ENCODE measurements around the gene TRAK2.
"Not testable (repeated sequence)": the region's sequence is repeated elsewhere in the genome, so short reads cannot be mapped to it uniquely, and the experiment has no call there.

Gene TRAK2

DNA sequence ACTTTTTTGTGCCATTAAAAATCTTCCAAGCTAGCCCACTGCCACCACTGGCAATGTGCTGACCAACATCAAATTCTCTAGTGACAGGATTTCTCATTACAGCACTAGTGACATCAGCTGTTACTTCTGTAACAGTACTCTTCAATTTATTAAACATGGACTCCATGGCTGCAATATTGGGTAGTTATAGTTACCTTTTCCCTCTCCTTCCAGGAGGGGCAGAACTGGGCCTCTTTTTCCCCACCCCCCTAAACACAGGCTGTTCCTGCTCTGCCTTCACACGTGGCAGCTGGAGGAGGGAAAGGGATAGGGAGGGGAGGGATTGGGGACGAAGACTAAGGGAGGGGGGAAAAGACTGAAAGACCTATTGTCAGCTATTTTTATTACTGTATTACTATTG lies 38.1 kb downstream of the TRAK2 start:
- DNase-seq: no peak

GRCh38 chr2:201411421-201411820 lies 39.8 kb downstream of the TRAK2 start:
- no peak for DNase-seq

DNA sequence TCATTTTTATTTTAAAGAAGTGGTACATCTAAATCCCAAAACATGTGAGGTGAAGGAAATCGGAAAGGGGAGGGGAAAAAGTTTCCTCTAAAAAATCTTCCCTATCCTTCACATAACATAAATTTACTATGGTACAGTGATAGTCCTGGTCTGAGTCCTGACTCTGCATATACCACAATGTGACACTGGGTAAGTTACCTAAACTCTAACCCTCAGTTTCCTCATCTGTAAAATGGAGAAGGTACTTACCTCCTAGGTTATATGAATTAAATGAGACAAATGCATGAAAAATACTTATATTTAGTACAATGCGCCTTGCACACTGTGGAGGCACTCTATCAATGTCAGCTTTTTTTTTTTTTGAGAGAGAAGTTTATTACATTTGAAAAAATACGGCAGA lies 42.3 kb downstream of the TRAK2 start:
- no peak for DNase-seq

- DNase-seq: no peak
Measured at GRCh38 chr2:201407265-201407664, 44.0 kb downstream of the TRAK2 start.

DNA sequence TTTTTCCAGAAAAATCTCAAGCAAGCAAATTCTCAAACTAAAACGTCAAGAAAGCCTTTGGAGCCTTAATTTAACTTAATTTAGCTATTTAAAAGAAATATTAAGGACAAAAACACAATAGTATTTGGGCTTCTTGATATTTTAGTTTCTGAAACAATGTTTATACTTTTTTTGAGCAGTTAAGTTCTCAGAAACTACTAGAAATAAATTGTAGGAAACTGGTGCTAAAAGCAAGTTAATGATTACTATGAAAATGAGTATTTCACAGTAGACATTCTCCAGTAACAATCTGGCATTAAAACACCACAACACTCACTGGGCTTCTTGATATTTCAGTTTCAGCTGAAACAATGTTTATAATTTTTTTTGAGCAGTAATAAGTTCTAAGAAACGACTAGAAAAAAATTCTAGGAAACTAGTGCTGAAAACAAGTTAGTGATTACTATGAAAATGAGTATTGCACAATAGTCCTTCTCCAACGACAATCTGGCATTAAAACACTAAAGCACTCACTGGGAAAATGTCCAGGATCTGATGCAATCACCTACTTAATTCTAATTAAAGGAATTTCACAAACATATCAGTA lies 45.1 kb downstream of the TRAK2 start:
- no peak for DNase-seq

GRCh38 chr2:201404699-201405280 lies 46.5 kb downstream of the TRAK2 start:
- DNase-seq: no peak

DNA sequence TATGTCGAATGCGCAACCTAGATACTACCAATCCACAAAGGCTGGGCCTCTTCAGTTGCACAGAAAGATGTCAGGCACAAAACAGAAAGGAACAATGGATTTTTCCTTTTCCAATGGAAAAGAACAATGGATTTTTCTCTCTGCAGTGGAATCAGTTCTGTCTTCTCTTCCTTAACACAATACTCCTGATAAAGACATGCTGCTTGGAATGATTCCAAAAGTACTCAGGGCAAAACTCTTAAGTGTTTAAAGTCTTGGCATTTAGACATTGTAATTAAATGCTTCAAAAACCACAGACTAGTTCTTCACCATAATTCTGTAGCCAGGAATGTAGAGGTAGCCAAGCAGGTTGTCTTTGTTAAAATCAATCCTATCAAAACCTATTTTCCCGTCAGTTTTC lies 47.4 kb downstream of the TRAK2 start:
- no peak for DNase-seq

DNA sequence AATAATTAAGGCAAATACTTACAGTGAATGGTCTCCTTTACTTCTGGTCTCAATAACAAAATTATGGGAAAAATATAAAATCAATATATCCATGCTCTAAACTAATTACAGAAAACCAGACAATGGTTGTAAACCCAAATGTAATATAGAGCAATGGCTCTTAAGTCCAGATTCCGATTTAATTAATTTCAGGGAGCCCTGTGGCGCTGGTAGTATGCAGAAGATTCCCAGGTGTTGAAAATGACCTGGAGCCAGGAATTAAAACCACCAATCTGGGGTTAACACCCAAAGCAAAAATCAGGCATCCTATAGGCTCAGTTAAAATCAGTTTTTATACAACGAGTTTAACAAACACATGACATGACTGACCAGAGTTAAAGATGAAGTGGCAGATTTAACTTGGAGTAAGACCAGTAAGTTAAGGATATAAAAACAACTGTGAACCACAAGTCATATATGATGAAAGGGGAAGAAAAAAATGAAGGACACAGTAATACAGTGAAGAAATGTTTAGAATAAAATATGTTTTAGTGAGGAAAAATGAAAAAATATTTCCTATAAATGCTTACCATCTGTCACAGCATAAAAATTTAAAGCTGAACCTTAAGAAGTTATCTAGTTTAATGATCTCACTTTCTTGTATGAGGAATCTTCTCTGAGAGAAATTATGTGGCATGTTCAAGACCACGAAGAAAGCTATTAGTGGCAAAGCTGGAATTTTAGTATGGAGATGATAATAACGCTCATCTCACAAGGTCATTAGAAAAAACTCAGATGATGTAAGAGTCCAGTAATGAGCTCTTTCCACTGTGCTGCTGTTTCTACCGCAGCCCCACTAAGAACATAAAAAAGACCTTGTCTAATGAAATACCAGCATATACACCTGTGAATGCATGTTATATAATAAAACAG lies 48.4 kb downstream of the TRAK2 start:
- DNase-seq: no peak

- no peak for DNase-seq
Measured at GRCh38 chr2:201401815-201402214, 49.4 kb downstream of the TRAK2 start.

DNA sequence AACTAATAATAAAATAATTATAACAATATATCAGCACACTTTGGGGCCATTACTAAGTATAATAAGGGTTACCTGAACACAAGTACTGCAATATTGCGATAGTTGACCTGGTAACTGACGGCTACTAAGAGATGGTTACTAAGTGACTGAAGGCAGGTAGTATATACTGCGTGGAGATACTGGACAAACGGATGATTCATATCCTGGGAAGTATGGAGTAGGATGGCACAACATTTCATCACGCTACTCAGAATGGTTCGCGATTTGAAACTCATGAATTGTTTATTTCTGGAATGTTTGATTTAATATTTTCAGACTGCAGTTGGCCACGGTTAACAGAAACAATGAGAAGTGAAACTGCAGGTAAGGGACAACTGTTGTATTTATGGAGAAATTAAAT lies 54.7 kb downstream of the TRAK2 start:
- no peak for DNase-seq

DNA sequence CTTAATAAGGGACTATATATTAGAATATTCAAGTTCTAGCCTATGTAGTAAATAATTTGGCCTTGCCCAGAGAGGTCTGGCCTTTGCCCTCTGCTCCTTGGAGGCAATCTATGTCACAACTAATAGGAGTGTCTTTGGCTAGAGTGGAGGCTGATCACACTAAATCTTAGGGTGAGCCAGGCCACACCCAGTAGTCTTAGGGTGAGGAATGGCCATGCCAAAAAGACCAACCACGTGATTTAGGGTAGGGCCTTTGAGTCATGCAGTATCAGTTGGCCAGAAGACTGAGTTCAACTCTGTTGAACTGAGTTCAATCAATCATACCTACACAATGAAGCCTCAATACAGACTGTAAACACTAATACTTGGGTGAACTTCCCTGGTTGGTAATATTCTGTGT lies 68.1 kb downstream of the TRAK2 start:
- DNase-seq: no peak

DNA sequence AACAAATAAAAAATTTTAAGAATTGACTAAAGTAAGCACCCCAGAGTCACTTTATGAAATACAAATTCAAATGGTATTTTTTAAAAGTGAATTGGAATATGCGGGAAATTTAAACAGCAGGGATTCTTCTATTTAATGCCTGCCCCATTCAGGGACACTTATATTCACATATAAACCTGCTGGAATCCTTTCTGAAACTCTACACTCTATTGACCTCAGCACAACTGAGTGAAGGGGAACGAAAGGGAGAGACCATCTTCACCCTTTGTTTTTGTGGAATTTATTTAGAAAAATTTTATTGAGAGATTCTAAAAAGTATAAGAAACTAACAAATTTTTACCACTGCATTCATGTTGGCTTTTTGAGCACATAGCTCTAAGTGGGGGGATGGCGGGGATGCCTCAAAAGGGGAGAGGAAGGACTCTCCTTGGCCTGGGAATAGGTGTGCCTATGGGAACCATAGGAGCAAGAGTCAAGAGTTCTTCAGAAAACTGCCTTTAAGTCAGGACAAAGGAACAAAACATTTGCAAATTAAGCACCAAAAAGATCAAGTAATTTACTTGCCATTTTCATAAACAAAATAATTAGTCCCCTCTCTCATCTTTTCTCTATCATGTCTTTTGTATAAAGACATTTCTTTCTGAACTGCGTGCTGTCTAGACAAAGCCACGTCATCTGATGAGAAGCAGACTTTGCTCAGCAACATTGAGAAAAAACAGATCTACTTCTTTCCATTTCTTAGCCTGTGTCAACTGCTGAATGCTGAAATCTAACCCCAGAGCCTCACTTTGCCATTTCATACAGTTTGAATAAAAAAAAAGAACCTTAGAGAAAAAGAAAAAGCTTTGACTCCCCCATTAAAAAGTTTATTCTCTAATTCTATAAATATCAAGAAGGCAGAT lies 72.5 kb downstream of the TRAK2 start:
- no peak for DNase-seq

- DNase-seq: no peak
Measured at GRCh38 chr2:201377218-201377617, 74.0 kb downstream of the TRAK2 start.

GRCh38 chr2:201369775-201370174 lies 81.5 kb downstream of the TRAK2 start:
- no peak for DNase-seq

DNA sequence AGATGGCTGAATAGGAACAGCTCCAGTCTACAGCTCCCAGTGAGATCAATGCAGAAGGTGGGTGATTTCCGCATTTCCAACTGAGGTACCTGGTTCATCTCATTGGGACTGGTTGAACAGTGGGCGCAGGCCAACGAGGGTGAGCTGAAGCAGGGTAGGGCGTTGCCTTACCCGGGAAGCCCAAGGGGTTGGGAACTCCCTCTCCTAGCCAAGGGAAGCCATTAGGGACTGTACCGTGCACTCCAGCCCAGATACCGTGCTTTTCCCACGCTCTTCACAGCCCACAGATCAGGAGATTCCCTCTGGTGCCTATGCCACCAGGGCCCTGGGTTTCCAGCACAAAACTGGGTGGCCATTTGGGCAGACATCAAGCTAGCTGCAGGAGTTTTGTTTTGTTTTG lies 81.9 kb downstream of the TRAK2 start:
- not testable (repeated sequence) for DNase-seq

- DNase-seq: no peak
Measured at GRCh38 chr2:201366146-201366545, 85.1 kb downstream of the TRAK2 start.

DNA sequence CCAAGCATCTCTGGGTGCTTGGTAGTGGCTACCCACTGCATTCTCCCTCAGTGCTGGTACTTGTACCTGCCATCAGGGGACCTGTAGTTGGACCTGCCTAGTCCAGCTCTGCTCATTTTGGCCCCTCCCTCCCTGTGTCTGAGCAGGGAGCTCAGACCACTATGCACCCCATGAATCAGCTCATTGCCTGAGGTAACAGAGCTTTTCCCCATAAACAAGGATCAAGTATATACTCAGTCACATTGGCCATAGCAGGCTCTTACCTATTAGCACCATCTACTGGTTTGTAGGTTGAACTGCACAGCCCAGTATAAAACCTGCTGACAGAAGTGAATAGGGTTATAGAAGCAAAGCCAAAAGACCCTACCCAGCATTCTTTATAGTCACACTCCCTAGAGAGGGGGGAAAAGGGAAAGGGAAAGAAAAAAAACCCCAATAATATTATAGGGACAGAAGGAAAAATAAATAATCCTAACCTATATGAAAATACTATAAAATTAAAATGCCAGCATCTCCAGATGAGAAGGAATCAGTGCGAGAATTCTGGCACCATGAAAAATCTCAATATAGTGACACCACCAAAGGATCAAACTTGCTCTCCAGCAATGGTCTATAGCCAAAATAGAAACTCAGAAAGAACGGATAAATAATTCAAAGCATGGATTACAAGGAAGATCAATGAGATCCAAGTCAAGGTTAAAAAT lies 87.2 kb downstream of the TRAK2 start:
- DNase-seq: no peak

GRCh38 chr2:201362396-201362795 lies 88.9 kb downstream of the TRAK2 start:
- no peak for DNase-seq

- no peak for DNase-seq
Measured at GRCh38 chr2:201361078-201361733, 90.1 kb downstream of the TRAK2 start.

- DNase-seq: no peak
Measured at GRCh38 chr2:201360256-201360655, 91.0 kb downstream of the TRAK2 start.

GRCh38 chr2:201358684-201359083 lies 92.6 kb downstream of the TRAK2 start:
- DNase-seq: no peak

- DNase-seq: peak; percentile 7
Measured at GRCh38 chr2:201357221-201357620, 94.0 kb downstream of the TRAK2 start, which contains the start of gene FLACC1. Gene FLACC1 (minus strand): TSS chr2:201357345. CDS start chr2:201351404, 5,941 bp downstream.
